A549 (cell line): ENCODE data around the gene ACTG2.

Experiments used
- CTCF ChIP-seq: fragments of >200 bp; sonication (Bioruptor Twin); formaldehyde crosslinking; IDR thresholded peaks from 3 replicates; pipeline ENCODE4 v1.5.1; 2016
- EP300 ChIP-seq, 2 experiments: fragments of >200 bp; sonication (Bioruptor Twin); formaldehyde crosslinking; IDR thresholded peaks; 2 replicates in 1 of 2; 3 replicates in 1 of 2; pipeline ENCODE4 v1.6.1; 2016 to 2017
- MAFK ChIP-seq: fragments of 450-650 bp; IDR thresholded peaks from 2 replicates; pipeline ENCODE4 v1.6.1; 2014; ENCODE audit not compliant: partially characterized antibody
- POLR2A ChIP-seq: IDR thresholded peaks from 2 replicates; pipeline ENCODE4 v1.6.1; 2012; ENCODE audit warnings: mild to moderate bottlenecking, low read length
- RFX5 ChIP-seq: fragments of 450-650 bp; IDR thresholded peaks from 2 replicates; pipeline ENCODE4 v1.7.1; 2014; ENCODE audit warnings: antibody characterized with exemption, mild to moderate bottlenecking, moderate library complexity
- TP53 ChIP-seq: fragments of 250-450 bp; sonication (Bioruptor Pico); IDR thresholded peaks from 2 replicates; pipeline ENCODE4 v1.5.0; 2021; ENCODE audit warnings: mild to moderate bottlenecking, moderate library complexity
- TF ChIP-seq, protein P1 (sequence below): fragments of 450-650 bp; IDR thresholded peaks from 2 replicates; pipeline ENCODE4 v1.6.1; 2014; ENCODE audit warnings: antibody characterized with exemption

DNA sequence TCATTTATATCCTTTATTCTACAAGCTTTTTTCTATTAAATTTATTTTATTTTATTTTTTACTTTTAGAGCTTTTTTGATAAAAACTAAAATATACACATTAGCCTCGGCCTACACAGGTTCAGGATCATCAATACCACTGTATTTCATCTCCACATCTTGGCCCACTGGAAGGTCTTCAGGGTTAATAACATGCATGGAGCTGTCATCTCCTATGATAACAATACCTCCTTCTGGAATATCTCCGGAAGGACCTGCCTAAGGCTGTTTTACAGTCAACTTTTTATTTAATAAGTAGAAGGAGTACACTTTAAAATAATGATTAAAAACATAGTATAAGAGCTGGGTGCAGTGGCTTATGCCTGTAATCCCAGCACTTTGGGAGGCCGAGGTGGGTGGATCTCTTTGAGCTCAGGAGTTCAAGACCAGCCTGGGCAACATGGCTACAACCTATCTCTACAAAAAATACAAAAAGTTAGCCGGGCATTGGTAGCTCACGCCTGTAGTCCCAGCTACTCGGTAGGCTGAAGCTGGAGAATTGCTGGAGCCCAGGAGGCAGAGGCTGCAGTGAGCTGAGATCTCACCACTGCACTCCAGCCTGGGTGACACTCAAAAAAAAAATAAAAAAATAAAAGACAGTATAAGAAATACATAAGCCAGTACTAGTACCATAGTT lies 18.2 kb downstream of the ACTG2 start:
- TF ChIP-seq EP300 (IDR thresholded peaks at IDR 0.05), result no peak
- no peak for TF ChIP-seq MAFK
- TF ChIP-seq RFX5, result no peak
- TF ChIP-seq TP53 (CRISPR knock-in tag), result no peak
- TF ChIP-seq CTCF, result no peak
- no peak for TF ChIP-seq POLR2A
- TF ChIP-seq, protein P1, sequence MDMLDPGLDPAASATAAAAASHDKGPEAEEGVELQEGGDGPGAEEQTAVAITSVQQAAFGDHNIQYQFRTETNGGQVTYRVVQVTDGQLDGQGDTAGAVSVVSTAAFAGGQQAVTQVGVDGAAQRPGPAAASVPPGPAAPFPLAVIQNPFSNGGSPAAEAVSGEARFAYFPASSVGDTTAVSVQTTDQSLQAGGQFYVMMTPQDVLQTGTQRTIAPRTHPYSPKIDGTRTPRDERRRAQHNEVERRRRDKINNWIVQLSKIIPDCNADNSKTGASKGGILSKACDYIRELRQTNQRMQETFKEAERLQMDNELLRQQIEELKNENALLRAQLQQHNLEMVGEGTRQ, result no peak
